GM08714 (cell line): ENCODE measurements around the gene FOXN3.

Experiments
- H3K4me3 ChIP-seq: fragments of 200-500 bp; sonication (Bioruptor generic); 2 replicates; pipeline ENCODE4 v1.5.1; 2014; ENCODE audit warnings: mild to moderate bottlenecking, low read length, inconsistent platforms
- ZNF274 ChIP-seq: IDR thresholded peaks from 2 replicates; pipeline ENCODE4 v1.6.1; 2012; ENCODE audit warnings: mild to moderate bottlenecking, low read depth, low read length

FOXN3 gene

GRCh38 chr14:89356496-89356895, 60.5 kb downstream of the FOXN3 start:
- no peak overlapping the region for H3K4me3 ChIP-seq
- TF ChIP-seq ZNF274, result no peak

DNA sequence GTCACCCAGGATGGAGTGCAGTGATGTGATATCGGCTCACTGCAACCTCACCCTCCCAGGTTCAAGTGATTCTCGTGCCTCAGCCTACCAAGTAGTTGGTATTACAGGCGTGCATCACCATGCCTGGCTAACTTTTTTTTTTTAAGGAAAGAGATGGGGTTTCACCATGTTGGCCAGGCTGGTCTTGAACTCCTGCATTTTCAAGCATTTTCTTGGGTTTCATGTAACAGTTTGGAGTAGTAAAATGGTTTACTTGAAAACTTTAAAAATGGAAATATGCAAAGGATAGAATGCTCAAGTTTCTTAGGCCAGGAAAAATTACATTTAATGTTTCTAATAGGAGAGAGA, 63.3 kb downstream of the FOXN3 start:
- H3K4me3 ChIP-seq, result no peak overlapping the region
- no peak for TF ChIP-seq ZNF274

GRCh38 chr14:89352976-89353765, 63.9 kb downstream of the FOXN3 start:
- TF ChIP-seq ZNF274, result no peak
- H3K4me3 ChIP-seq, result no peak overlapping the region

- TF ChIP-seq ZNF274, result no peak
- H3K4me3 ChIP-seq, result peak overlapping the region; percentile 40; the same call in 1 of the 2 replicates
Observed at GRCh38 chr14:89351516-89352404, 65.3 kb downstream of the FOXN3 start.

GRCh38 chr14:89351221-89351515, 65.9 kb downstream of the FOXN3 start:
- no peak for TF ChIP-seq ZNF274
- H3K4me3 ChIP-seq, result peak overlapping the region; percentile 40; the same call in 1 of the 2 replicates

DNA sequence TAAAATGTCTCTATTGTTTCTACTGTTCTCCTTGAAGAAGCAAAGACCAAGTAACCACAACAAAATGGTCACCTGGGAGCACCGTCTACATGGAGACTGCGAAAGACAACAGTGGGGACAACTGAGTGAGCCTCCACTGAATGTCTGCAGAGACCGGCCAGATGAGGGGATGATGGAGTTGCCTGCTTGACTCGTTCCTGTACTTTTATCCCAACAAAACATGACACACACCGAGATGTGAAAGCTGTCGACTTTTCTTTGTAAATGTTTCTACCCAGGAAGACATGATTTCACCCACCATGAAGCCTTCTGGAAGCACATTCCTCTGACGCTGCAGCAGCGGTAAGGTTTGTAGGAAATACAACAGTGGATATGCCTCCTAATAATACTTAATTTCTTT, 66.9 kb downstream of the FOXN3 start:
- H3K4me3 ChIP-seq, result no peak overlapping the region
- TF ChIP-seq ZNF274, result no peak

- no peak overlapping the region for H3K4me3 ChIP-seq
- no peak for TF ChIP-seq ZNF274
Observed at GRCh38 chr14:89349171-89350008, 67.6 kb downstream of the FOXN3 start.

DNA sequence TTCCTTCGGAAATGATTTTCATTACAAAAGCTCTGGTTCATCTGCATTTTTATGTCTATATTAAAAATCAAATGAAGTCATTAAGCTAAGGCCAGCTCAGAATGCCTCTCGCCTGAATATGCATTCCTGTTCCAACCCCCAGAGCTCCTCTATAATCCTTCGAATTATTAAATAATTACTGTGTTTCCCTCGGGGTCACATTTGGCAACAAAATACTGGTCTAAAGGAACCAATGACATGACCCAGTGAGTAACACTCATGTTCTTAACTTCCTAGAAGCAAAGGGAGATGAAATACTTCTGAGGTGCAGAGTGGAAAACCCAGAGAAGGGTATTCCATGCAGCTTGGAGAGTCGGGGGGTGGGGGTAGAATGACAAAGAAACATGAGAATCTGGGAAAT, 68.3 kb downstream of the FOXN3 start:
- TF ChIP-seq ZNF274, result no peak
- no peak overlapping the region for H3K4me3 ChIP-seq

- TF ChIP-seq ZNF274, result no peak
- no peak overlapping the region for H3K4me3 ChIP-seq
Observed at GRCh38 chr14:89347885-89348284, 69.1 kb downstream of the FOXN3 start.

DNA sequence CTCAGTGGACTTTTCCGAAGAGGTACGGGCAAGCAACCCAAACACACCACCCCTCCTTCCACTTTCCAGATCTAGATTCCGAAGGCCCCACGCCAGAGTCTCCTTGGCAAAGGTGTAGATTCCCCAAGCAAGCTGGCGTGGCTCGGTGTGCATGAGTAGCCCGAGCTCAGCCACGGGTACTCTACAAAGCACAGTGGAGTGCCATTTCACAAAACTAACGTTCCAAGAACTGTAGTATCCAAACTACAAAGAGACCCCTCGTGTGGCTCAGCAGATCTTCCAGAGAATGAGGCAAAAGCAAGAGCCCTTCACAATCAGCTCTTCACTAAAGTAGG, 72.1 kb downstream of the FOXN3 start:
- no peak for TF ChIP-seq ZNF274
- H3K4me3 ChIP-seq, result no peak overlapping the region

DNA sequence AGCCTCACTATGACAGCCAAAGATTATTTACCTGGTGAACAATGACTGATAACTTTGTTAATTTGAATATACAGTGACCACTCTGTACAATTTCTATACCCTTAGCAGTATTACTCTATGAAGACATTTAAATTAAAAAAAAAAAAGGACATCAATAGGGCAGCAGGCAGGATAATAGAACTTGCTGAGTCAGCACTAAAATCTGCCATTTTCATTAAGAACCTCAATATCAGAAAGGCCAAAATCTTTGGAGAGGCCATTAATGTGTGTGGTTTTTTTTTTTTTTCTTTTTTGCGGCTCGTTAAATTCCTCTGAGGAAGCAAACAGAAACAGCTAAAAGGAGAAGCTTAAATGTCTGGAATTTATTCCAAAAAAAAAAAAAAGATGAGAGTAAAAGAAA, 73.7 kb downstream of the FOXN3 start:
- no peak overlapping the region for H3K4me3 ChIP-seq
- TF ChIP-seq ZNF274, result no peak

DNA sequence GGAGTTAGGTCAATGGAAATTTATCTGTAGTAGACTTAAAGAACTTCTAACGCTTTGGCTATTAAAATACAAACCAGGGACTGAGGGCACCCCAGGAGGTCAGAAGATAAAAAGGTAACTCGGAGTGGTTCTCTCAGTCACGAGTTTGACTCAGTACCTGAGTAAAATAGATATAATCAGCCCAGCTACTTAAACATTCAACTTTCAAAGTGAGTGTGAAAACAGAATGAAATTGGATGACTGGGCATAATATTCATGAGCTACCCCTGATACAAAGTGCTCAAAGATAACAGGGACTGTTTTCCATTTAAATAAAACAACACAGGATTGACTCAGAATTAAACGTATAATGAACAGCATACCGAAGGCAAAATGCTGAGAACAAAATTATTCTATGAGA, 75.0 kb downstream of the FOXN3 start:
- no peak for TF ChIP-seq ZNF274
- no peak overlapping the region for H3K4me3 ChIP-seq

- H3K4me3 ChIP-seq, result no peak overlapping the region
- no peak for TF ChIP-seq ZNF274
Observed at GRCh38 chr14:89340200-89341181, 76.5 kb downstream of the FOXN3 start.

- no peak overlapping the region for H3K4me3 ChIP-seq
- no peak for TF ChIP-seq ZNF274
Observed at GRCh38 chr14:89339579-89339978, 77.5 kb downstream of the FOXN3 start.
